Left lung (tissue), 10 donors: ENCODE measurements around the gene PCNT. TPM values are rescaled to one million over a fixed set of nuclear protein-coding genes. Genes with fewer than 3 reads are reported as not detected.
"Not testable (repeated sequence)": the region's sequence is repeated elsewhere in the genome, so short reads cannot be mapped to it uniquely, and the experiment has no call there.

Experiments
- ATAC-seq: fragments of 200-7000 bp; cut with Tn5 transposase; one replicate; pipeline ENCODE4 v1.9.1; 2020; ENCODE audit warnings: moderate library complexity
- DNase-seq, 4 donors: peaks; one replicate each; pipeline ENCODE4 v3.0.0-alpha.2; 2013 to 2020
- H3K27ac ChIP-seq, 2 donors: fragments of 200-600 bp; sonication (generic) in 1 of 2; one replicate each; pipeline versions ENCODE4 v1.5.0 to v1.8.0; 2020 to 2021
- H3K27me3 ChIP-seq, 2 donors: fragments of 200-600 bp; sonication (generic) in 1 of 2; one replicate each; pipeline versions ENCODE4 v1.5.0 to v1.8.0; 2020 to 2021
- H3K36me3 ChIP-seq, 2 donors: fragments of 200-600 bp; sonication (generic) in 1 of 2; one replicate each; pipeline versions ENCODE4 v1.5.0 to v1.8.0; 2020 to 2021
- H3K4me1 ChIP-seq, 2 donors: fragments of 200-600 bp; one replicate each; pipeline ENCODE4 v1.8.0; 2021
- H3K4me3 ChIP-seq, 2 donors: fragments of 200-600 bp; sonication (generic) in 1 of 2; one replicate each; pipeline versions ENCODE4 v1.5.0 to v1.8.0; 2020 to 2021; ENCODE audit warnings: mild to moderate bottlenecking in 1 of 2
- H3K9me3 ChIP-seq, 2 donors: fragments of 200-600 bp; sonication (generic) in 1 of 2; one replicate each; pipeline versions ENCODE4 v1.5.0 to v1.8.0; 2020 to 2021
- intact Hi-C, 2 donors: fragments of 100-400 bp; cut with DNase I; formaldehyde crosslinking; loops; one replicate each; pipeline versions ENCODE4 v1.11.2 to v1.14.2; 2022
- polyA plus RNA-seq, 6 donors: library from polyadenylated mRNA; unstranded; fragments of 120-200 nt; gene quantifications; one replicate each; pipeline ENCODE4 v1.2.1, GENCODE V29; 2013; ENCODE audit not compliant: insufficient read length in 6 of 6
- total RNA-seq, 2 donors: library from RNA; stranded (reverse); fragmentation: NEBNext Ultra II Directional; extraction: Animal tissue kit (Norgen Biotek cat#: 25700); gene quantifications; one replicate each; pipeline ENCODE4 v1.2.1, GENCODE V29; 2021
- TF ChIP-seq, protein P1 (sequence below), 2 donors: fragments of 200-600 bp; sonication (generic) in 1 of 2; IDR thresholded peaks; one replicate each; pipeline versions ENCODE4 v1.5.0 to v1.8.0; 2021; ENCODE audit warnings: antibody characterized with exemption in 2 of 2
- donor health status: DM: no; HTN: yes; CAD: no.
- donor health status: DM: no; HTN: no; CAD: no.

The PCNT gene
- total and polyA plus RNA-seq, 8 donors: 25.7 to 35.4 (median 32.4) TPM

DNA sequence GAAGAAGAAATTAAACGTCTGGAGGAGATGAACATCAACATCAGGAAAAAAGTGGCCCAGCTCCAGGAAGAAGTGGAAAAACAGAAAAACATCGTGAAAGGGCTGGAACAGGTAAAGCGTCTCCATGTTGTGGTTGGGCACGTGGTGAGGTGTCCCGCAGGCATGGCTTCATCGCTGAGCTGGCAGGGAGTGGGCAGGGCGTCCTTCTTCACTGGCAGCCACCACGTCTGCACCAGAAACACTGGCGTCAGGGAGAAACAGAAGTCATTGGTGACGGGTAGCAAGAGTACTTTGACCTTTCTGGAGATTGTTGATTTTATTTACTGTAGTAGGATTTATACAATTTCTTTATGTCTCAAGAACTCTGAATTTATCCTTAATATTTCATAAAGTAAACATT lies 75.7 kb downstream of the PCNT start:
- DNase-seq: peak in 1 of 4 donors; percentile 16
- TF ChIP-seq, protein P1, sequence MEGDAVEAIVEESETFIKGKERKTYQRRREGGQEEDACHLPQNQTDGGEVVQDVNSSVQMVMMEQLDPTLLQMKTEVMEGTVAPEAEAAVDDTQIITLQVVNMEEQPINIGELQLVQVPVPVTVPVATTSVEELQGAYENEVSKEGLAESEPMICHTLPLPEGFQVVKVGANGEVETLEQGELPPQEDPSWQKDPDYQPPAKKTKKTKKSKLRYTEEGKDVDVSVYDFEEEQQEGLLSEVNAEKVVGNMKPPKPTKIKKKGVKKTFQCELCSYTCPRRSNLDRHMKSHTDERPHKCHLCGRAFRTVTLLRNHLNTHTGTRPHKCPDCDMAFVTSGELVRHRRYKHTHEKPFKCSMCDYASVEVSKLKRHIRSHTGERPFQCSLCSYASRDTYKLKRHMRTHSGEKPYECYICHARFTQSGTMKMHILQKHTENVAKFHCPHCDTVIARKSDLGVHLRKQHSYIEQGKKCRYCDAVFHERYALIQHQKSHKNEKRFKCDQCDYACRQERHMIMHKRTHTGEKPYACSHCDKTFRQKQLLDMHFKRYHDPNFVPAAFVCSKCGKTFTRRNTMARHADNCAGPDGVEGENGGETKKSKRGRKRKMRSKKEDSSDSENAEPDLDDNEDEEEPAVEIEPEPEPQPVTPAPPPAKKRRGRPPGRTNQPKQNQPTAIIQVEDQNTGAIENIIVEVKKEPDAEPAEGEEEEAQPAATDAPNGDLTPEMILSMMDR (IDR thresholded peaks at IDR 0.05): no peak
- no peaks in the 10 kb centered on the region for H3K9me3 ChIP-seq
- no peak for ATAC-seq
- intact Hi-C loops: no loop called here
- H3K4me3 ChIP-seq: no peak overlapping the region
- H3K36me3 ChIP-seq: peaks cover 0 to 85% of the 10 kb centered on the region in 2 donors
- no peaks in the 10 kb centered on the region for H3K27me3 ChIP-seq
- no peaks in the 10 kb centered on the region for H3K4me1 ChIP-seq
- H3K27ac ChIP-seq: no peak overlapping the region

DNA sequence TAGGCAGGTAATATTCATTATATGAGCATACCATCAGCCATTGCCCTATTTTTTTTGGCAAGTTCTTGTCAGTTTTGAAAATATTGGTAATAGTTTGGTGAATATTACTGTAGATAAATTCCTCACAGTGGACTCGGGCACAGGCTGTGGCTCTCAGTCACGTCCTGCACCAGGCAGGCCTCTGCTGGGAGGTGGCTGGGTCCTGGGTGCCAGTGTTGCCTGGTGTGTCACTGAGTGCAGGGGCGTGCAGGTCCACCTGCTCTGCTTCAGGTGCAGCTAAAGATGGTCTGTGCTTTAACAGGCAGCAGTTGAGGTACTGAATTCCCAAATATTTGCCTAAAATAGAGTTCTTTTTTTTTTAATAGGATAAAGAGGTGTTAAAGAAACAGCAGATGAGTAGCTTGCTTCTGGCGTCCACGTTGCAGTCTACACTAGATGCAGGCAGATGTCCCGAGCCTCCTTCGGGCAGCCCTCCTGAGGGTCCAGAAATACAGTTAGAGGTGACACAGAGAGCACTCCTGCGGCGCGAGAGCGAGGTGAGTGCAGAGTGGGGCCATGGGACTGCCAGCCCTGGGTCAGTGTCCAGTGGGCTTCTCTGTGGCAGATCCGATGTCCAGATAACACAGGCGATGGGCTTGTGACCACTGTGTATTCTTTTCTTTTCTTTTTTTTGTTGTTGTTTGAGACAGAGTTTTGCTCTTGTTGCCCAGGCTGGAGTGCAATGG lies 77.4 kb downstream of the PCNT start:
- DNase-seq (peak in 1 of 4 donors; percentile 37), ATAC-seq (no peak)
- TF ChIP-seq, protein P1 (IDR thresholded peaks at IDR 0.05): no peak
- no peaks in the 10 kb centered on the region for H3K9me3 ChIP-seq
- H3K4me3 ChIP-seq: no peak overlapping the region
- H3K36me3 ChIP-seq: peaks cover 0 to 88% of the 10 kb centered on the region in 2 donors
- intact Hi-C loops: no loop called here
- no peak overlapping the region for H3K27ac ChIP-seq
- H3K4me1 ChIP-seq: no peaks in the 10 kb centered on the region
- H3K27me3 ChIP-seq: no peaks in the 10 kb centered on the region

DNA sequence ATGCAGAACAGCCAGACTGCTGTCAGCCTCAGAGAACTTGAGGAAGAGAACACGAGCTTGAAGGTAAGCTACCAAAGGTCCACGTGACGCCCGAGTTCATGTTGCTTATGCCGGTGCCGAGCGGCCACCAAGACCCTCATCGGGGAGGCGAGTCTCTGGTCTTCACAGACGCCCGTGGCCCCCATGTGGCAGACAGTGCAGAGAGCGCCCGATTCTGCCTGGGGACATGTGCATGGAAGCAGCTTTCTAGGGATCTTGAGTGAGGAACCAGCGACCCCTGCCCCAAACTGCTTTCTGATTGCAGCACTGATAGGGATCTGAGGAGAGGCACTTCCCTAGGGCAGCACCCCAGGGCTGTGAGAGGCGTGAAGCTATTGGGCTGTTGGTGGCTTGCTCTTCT lies 78.5 kb downstream of the PCNT start:
- ATAC-seq: no peak
- Histone ChIP-seq H3K4me1 (no peaks in the 10 kb centered on the region), H3K4me3 (no peak overlapping the region), H3K36me3 (peaks cover 0 to 80% of the 10 kb centered on the region in 2 donors), H3K9me3 (no peaks in the 10 kb centered on the region), H3K27me3 (no peaks in the 10 kb centered on the region), H3K27ac (no peak overlapping the region)
- TF ChIP-seq, protein P1 (IDR thresholded peaks at IDR 0.05): no peak
- intact Hi-C loops: no loop called here
- DNase-seq: peak in 1 of 4 donors; percentile 71

DNA sequence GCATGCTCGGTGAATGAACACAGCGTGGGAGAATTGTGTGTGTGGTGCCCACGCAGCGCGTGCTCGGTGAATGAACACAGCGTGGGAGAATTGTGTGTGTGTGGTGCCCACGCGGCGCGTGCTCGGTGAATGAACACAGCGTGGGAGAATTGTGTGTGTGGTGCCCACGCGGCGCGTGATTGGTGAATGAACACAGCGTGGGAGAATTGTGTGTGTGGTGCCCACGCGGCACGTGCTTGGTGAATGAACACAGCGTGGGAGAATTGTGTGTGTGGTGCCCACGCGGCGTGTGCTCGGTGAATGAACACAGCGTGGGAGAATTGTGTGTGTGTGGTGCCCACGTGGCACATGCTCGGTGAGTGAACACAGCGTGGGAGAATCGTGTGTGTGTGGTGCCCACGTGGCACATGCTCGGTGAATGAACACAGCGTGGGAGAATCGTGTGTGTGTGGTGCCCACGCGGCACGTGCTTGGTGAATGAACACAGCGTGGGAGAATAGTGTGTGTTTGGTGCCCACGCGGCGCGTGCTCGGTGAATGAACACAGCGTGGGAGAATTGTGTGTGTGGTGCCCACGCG lies 79.4 kb downstream of the PCNT start:
- H3K36me3 ChIP-seq: peaks cover 0 to 74% of the 10 kb centered on the region in 2 donors
- ATAC-seq, H3K27ac ChIP-seq, H3K9me3 ChIP-seq, intact Hi-C loops, H3K27me3 ChIP-seq, H3K4me1 ChIP-seq, H3K4me3 ChIP-seq: not testable (repeated sequence)
- peak in 1 of 4 donors; percentile 11 for DNase-seq

DNA sequence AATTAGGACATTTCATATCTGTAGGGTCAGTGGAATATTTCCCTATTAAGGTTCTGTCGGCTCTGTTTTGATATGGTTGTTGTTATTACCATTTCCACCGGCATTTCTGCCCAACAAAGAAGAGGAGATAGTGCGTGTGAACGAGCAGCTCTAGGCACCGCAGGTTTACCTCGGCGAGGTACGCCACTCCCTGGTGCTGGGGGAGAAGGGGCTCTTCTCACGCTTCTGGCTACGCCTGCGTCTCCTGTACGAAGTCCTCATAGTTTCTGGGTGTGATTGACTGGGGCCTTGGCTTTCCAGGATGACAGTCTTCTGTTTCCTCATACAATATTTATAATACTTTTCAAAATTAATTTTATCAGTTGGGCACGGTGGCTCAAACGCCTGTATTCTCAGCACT lies 80.3 kb downstream of the PCNT start:
- DNase-seq: peak in 1 of 4 donors; percentile 55
- Histone ChIP-seq H3K4me1 (no peaks in the 10 kb centered on the region), H3K4me3 (no peak overlapping the region), H3K9me3 (no peaks in the 10 kb centered on the region), H3K27me3 (no peaks in the 10 kb centered on the region), H3K27ac (no peak overlapping the region), H3K36me3 (peaks cover 0 to 66% of the 10 kb centered on the region in 2 donors)
- TF ChIP-seq, protein P1 (IDR thresholded peaks at IDR 0.05): no peak
- ATAC-seq: no peak
- intact Hi-C loops: no loop called here
